ENCODE data around the gene BRSK2. TPM values are rescaled to one million over a fixed set of nuclear protein-coding genes. Genes with fewer than 3 reads are reported as not detected.

Gene BRSK2
- total RNA-seq, 1 donor from 2014 or later: 1.4 TPM

- DNase-seq (ENCODE audit: low spot score): no peak
Measured at GRCh38 chr11:1450949-1451710, 61.4 kb downstream of the BRSK2 start.

- DNase-seq (ENCODE audit: low spot score): no peak
Measured at GRCh38 chr11:1451781-1452470, 62.2 kb downstream of the BRSK2 start.

GRCh38 chr11:1452744-1453143 is 63.0 kb downstream of the BRSK2 start:
- no peak for DNase-seq (ENCODE audit: low spot score)

- DNase-seq (ENCODE audit: low spot score): no peak
Measured at GRCh38 chr11:1453611-1454034, 63.9 kb downstream of the BRSK2 start.

- no peak for DNase-seq (ENCODE audit: low spot score)
Measured at GRCh38 chr11:1454576-1454975, 64.8 kb downstream of the BRSK2 start.

- DNase-seq (ENCODE audit: low spot score): no peak
Measured at GRCh38 chr11:1455032-1455762, 65.5 kb downstream of the BRSK2 start.

- no peak for DNase-seq (ENCODE audit: low spot score)
Measured at GRCh38 chr11:1455763-1456060, 66.0 kb downstream of the BRSK2 start.

GRCh38 chr11:1456176-1456575 is 66.4 kb downstream of the BRSK2 start:
- no peak for DNase-seq (ENCODE audit: low spot score)

- no peak for DNase-seq (ENCODE audit: low spot score)
Measured at GRCh38 chr11:1456596-1457325, 67.0 kb downstream of the BRSK2 start.

- no peak for DNase-seq (ENCODE audit: low spot score)
Measured at GRCh38 chr11:1457326-1457680, 67.6 kb downstream of the BRSK2 start.

- no peak for DNase-seq (ENCODE audit: low spot score)
Measured at GRCh38 chr11:1457856-1458255, 68.1 kb downstream of the BRSK2 start.

GRCh38 chr11:1458340-1459218 is 68.8 kb downstream of the BRSK2 start:
- no peak for DNase-seq (ENCODE audit: low spot score)

- DNase-seq (ENCODE audit: low spot score): no peak
Measured at GRCh38 chr11:1459219-1459575, 69.5 kb downstream of the BRSK2 start.

- no peak for DNase-seq (ENCODE audit: low spot score)
Measured at GRCh38 chr11:1459764-1460395, 70.1 kb downstream of the BRSK2 start.

- no peak for DNase-seq (ENCODE audit: low spot score)
Measured at GRCh38 chr11:1460396-1460985, 70.8 kb downstream of the BRSK2 start.

- DNase-seq (ENCODE audit: low spot score): no peak
Measured at GRCh38 chr11:1460986-1461825, 71.5 kb downstream of the BRSK2 start.

GRCh38 chr11:1461826-1462697 is 72.3 kb downstream of the BRSK2 start:
- no peak for DNase-seq (ENCODE audit: low spot score)

GRCh38 chr11:1462698-1462975 is 72.9 kb downstream of the BRSK2 start:
- DNase-seq (ENCODE audit: low spot score): no peak

Measured in mesenteric fat pad (tissue), 1 donor.